ENCODE measurements around the gene LGI2. TPM values are rescaled to one million over a fixed set of nuclear protein-coding genes. Genes with fewer than 3 reads are reported as not detected.

LGI2 gene
- total and polyA plus RNA-seq, 2 of the 8 experiments (the other 6 are each of a cell fraction or from before 2014, with no cell fraction given), result 2.3 to 4.0 TPM

GRCh38 chr4:25007598-25007997 lies 23.1 kb downstream of the LGI2 start:
- ChIA-PET CTCF (ENCODE audit: partially characterized antibody) (interaction anchor here (1.1 kb wide), 1 partner anchor 8 kb away, joined by 5 read pairs; no protein-coding TSS in a partner anchor), POLR2A (ENCODE audit: partially characterized antibody) (no interaction called here)
- H3K4me3 ChIP-seq (ENCODE audit: extremely low read depth in 1 of 4, insufficient read depth in 2 of 4, low read depth in 3 of 4, low read length in 4 of 4), result no peak overlapping the region
- FAIRE-seq (no peak), DNase-seq (ENCODE audit: low read depth in 1 of 2, low spot score in 2 of 2) (no peak)
- H2BK12ac ChIP-seq (ENCODE audit: low read depth, low read length), result no peak overlapping the region
- H3K14ac ChIP-seq (ENCODE audit: insufficient read length), result no peak overlapping the region
- no peaks in the 10 kb centered on the region for H3K79me2 ChIP-seq (ENCODE audit: control insufficient read depth in 1 of 2, insufficient read depth in 2 of 2, low read length in 2 of 2)
- no peak overlapping the region for H2AK5ac ChIP-seq (ENCODE audit: low read depth, low read length)
- TF ChIP-seq CEBPB (IDR thresholded peaks at IDR 0.05; ENCODE audit: low read depth, low read length) (no peak), POLR2AphosphoS5 (IDR thresholded peaks at IDR 0.05; ENCODE audit: low read depth, low read length) (no peak), SAP30 (IDR thresholded peaks at IDR 0.05; ENCODE audit: insufficient read depth, insufficient replicate concordance, low read length) (no peak), ATF2 (IDR thresholded peaks at IDR 0.05; ENCODE audit: low read length) (no peak), ZNF274 (IDR thresholded peaks at IDR 0.05; ENCODE audit: borderline replicate concordance, extremely low read depth, low read length) (no peak), CBX5 (IDR thresholded peaks at IDR 0.05; ENCODE audit: low read depth, low read length) (no peak)
- H3K36me3 ChIP-seq (ENCODE audit: control insufficient read depth in 2 of 4, insufficient read depth in 4 of 4, low read length in 3 of 4), result no peaks in the 10 kb centered on the region
- no peak overlapping the region for H3K9ac ChIP-seq (replicated peaks in 1 of 4; ENCODE audit: extremely low read depth in 1 of 4, low read depth in 3 of 4, low read length in 3 of 4)
- H3K23ac ChIP-seq (ENCODE audit: insufficient read length), result no peak overlapping the region
- no peaks in the 10 kb centered on the region for H3K79me1 ChIP-seq (ENCODE audit: low read depth, low read length)
- H3K18ac ChIP-seq (ENCODE audit: extremely low read depth, low read length), result no peak overlapping the region
- H3K56ac ChIP-seq (replicated peaks; ENCODE audit: insufficient read length, low read depth, low read length), result no peak overlapping the region
- no peak overlapping the region for H4K91ac ChIP-seq (replicated peaks; ENCODE audit: insufficient read length, low read length)
- H4K5ac ChIP-seq (ENCODE audit: insufficient read length, low read depth, low read length), result no peak overlapping the region
- 84% methylated on average over 2 of the region's 2 CpGs; no CpG with 5 or more reads in 1 of the 2 experiments for WGBS, 2 experiments (ENCODE audit: extremely low coverage in 1 of 2, insufficient coverage in 1 of 2, insufficient read length in 1 of 2, insufficient replicate concordance in 2 of 2, low coverage in 1 of 2, low lambda C conversion rate in 2 of 2, missing lambda C conversion rate in 1 of 2)
- peaks cover 0 to 2% (median 0%) of the 10 kb centered on the region in 4 experiments; a peak in 1 of 7 replicates for H3K27me3 ChIP-seq (replicated peaks in 1 of 4; ENCODE audit: control insufficient read depth in 3 of 4, extremely low read depth in 1 of 4, insufficient read depth in 3 of 4, low read length in 3 of 4)
- H4K8ac ChIP-seq (ENCODE audit: extremely low read depth, insufficient read depth, low read length), result no peak overlapping the region
- no peak overlapping the region for H3K4me2 ChIP-seq (ENCODE audit: insufficient read depth in 1 of 2, low read depth in 2 of 2, low read length in 2 of 2)
- peaks cover 0 to 2% of the 10 kb centered on the region in 2 experiments for H4K20me1 ChIP-seq (replicated peaks in 1 of 2; ENCODE audit: control insufficient read depth in 1 of 2, insufficient read depth in 2 of 2, low read length in 2 of 2)
- H2BK15ac ChIP-seq (ENCODE audit: low read length), result no peak overlapping the region
- H2BK5ac ChIP-seq (ENCODE audit: low read depth, low read length), result no peak overlapping the region
- no peak overlapping the region for H2BK20ac ChIP-seq (ENCODE audit: low read length)
- H3K27ac ChIP-seq (ENCODE audit: low read depth, low read length), result no peak overlapping the region
- H3K4me1 ChIP-seq (replicated peaks in 1 of 4; ENCODE audit: control insufficient read depth in 3 of 4, insufficient read depth in 4 of 4, low read length in 3 of 4), result no peaks in the 10 kb centered on the region
- no peaks in the 10 kb centered on the region for H3K9me3 ChIP-seq (ENCODE audit: insufficient read depth in 2 of 2, low read depth in 1 of 2, low read length in 1 of 2)
- no peaks in the 10 kb centered on the region for H3K23me2 ChIP-seq (ENCODE audit: low read depth, low read length)
- H2AFZ ChIP-seq (ENCODE audit: low read length), result no peak overlapping the region
- H3K4ac ChIP-seq (replicated peaks; ENCODE audit: insufficient read length, low read depth, low read length), result no peak overlapping the region
- H2BK120ac ChIP-seq (replicated peaks; ENCODE audit: low read depth, low read length), result no peak overlapping the region

Measured in H1 (cell line).